Ureter (tissue), 1 donor: ENCODE results near the gene IL7R. TPM values are rescaled to one million over a fixed set of nuclear protein-coding genes. Genes with fewer than 3 reads are reported as not detected.
"Not testable (repeated sequence)": the region's sequence is repeated elsewhere in the genome, so short reads cannot be mapped to it uniquely, and the experiment has no call there.

ENCODE experiments used
- DNase-seq: peaks from one replicate; pipeline ENCODE4 v3.0.0-alpha.2; 2020; ENCODE audit warnings: low spot score
- total RNA-seq: library from RNA; stranded (reverse); gene quantifications from one replicate; pipeline ENCODE4 v1.2.4, GENCODE V29; 2023
- donor health status: DM: yes; HTN: yes; CAD: no.

IL7R gene
- total RNA-seq, 1 donor from 2014 or later: 34.9 TPM

DNA sequence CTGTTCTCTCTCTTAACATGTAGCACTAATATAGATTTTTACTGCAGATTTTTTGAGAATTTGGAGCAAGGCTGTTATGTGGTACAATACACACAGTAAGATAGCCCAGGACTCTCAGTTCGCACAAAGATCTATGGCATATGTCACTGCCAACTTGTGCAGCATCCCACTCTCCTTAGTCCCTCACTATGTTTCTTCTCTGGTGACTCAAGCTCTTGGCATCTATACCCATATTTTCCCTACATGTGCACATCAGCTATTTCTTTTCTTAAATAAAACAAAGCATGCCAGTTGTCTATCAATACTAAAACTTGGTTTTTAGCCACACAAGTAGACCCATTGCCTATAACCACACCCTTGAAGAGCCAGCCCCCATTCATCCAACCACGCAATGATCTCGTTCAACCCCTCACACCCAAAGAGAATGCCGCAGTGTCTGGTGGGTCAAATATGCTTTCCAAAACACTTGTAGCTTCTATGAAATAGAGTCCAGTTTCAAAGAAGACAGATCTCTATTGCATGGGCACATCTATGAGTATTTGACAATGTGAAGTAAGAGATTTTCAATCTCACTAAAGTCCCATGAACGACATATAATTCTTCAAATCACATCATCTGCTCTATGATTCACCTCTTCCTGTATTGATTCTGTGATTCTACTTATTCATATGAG, 18.2 kb upstream of the IL7R start:
- no peak for DNase-seq

DNA sequence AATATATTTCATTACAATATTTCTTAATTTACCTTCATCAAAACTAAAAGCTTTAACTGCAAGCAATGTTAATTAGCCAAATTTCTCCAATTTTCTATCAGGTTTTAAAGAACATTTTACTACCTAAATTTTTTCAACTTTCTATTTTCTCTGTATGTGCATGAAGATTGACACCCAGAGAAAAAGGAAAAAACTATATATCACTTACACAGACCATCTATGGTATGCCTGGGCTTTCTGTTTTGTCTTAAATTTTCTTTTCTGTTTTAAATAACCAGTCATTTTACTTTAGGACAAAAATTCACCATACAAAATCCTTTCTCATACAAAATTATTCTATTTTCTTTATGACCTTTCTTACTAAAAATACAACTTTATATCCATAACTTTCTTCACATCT, 13.8 kb upstream of the IL7R start:
- DNase-seq: no peak

DNA sequence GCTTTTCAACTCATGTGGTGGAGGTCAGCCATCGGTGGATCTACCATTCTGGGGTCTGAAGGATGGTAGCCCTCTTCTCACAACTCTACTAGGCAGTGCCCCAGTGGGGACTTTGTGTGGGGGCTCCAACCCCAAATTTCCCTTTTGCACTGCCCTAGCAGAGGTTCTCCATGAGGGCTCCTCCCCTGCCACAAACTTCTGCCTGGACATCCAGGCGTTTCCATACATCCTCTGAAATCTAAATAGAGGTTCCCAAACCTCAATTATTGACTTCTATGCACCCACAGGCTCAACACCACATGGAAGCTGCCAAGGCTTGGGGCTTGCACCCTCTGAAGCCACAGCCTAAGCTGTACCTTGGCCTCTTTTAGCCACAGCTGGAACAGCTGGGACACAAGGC, 11.2 kb upstream of the IL7R start:
- not testable (repeated sequence) for DNase-seq

DNA sequence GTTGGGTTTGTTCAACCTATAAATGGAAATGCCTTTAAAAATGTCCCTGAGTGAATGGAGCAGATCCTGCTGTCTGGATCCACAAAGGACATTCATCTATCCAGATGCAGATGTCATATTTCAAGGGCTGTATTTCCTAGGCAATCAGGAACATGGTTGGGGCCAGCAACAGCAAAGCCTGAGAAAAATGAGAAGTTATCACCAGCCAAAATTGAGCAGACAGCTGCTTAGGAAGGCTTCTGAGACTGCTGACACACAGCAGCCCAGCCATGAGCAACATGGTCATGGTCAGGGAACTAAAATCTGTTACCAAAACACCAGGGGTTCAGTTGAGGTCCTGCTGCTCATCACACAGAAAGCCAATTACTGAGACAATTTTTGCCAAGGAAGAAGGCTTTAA, 9.2 kb upstream of the IL7R start:
- DNase-seq: no peak

DNA sequence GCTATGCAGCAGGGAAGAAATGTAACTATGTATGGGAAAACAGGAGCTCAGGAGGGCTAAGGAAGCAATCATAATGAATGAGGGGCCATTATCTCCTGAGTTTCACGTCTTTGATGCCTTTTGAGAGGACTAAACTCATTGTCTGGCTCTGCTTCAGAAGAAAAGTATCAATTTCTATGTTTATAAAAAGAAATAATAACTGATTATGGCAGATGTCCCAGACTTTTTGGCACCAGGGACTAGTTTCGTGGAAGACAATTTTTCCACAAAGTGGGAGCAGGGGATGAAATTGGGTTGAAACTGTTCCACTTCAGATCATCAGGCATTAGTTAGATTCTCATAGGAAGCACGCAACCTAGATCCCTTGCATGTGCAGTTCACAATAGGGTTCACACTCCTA, 8.7 kb upstream of the IL7R start:
- DNase-seq: no peak

DNA sequence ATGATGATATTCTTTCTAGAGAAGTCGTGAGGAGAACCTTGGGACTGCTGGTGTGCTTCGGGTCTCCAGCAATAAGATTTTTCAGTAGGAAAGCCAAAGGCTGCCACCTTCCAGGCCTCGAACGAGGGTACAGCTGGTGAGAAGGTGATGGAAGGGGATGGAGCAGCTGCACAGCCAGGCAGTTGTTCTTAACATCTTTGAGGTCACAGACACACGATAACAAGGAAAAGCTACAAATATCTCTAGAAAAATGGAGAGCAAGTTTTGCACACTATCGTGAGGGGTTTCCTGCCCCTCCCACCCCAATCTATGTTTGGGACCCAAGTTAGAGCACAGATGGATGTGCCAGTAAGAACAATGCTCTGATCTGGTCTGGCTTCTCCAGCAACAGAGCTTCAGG, 6.8 kb upstream of the IL7R start:
- DNase-seq: no peak

DNA sequence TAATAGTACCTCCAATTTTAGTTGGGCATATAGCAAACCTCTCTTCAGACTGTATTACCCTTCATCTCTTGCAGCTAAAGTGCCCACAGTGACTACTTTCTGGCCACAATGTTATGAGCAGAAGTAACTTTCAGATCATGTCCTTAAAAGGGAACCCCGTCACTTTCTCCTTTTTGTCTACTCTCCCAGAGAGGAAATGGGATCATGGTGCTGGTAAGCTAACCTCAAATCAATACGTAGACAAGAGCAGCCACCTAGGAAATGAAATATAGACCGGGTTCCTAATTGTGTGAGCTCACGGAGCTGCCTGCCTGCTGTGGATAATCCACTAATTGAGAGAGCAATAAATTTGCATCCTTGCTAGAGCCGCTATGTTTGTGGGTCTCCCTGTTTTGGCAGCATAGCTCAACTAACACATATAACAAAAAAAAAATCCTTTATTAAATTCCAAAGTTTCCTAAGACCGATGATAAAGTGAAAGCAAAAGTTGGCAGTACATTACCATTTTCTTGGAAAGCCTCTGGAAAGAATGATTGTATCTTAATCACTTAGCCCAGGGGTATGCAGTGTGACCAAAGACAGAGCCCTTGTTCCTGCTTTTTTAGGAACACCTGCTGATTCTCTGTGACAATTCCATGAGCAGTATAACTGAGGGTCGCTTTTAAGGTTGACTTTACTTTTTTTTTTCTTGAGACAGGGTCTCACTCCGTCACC, 5.6 kb upstream of the IL7R start:
- no peak for DNase-seq

DNA sequence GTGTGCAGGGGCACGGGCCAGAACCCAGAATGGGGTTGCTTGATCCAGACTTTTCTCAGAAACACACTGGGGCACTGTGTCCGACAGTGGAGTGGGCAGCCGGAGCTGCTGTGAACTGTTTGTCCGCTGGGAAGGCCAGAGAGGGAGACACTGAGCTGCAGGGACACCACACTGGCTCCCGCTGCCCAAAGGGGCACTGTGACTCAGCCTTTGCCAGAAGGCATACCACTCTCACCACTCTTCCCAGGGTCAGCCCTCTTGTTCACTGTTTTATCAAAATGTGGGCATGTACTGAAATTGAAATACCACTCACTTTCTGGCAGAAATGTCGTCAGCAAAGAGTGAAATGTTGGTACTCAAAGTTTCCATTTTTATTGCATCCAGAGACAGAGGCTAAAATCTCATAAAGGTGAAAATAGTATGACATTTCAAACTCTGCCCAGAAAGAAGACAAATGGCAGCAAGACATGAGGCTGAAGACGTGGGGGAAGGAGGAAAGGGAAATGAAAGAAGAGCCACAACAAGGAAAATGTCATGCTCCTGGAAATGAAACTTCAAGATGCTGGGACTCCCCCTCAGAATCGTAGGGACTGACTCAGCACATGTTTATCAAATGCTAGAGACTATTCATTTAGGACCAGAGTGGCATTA, 4.5 kb upstream of the IL7R start:
- DNase-seq: no peak

DNA sequence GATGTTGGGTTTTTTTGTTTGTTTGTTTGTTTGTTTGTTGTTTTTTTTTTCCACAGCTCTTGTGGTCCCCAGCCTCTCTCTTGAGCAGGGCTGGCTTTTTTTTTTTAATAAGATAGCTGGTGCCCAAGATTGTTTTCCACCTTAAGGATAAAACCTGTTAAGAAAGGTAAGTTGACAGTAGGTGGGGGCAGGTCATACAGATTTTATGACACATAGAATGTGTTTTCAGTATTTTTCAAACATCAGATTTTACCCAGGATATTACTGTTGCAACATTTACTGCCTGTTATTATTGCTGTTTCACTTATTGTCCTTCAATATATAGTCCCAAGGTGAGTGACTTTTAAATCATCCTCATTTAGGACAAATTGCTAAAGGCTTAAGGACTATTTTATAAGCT, 3.9 kb upstream of the IL7R start:
- no peak for DNase-seq

DNA sequence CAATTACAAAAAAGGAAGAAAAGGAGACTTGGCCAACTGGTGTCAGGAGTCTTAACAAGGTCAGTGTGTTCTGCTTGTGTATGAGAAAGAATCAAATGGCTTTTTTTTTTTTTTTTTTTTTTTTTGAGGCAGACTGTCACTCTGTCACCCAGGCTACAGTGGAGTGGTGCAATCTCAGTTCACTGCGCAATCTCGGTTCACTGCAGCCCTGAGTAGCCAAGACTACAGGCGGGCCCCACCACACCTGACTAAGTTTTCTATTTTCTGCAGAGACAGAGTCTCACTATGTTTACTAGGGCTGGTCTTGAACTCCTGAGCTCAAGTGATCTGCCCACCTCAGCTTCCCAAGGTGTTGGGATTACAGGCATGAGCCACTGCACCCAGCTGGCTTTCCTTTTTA, 3.1 kb upstream of the IL7R start:
- no peak for DNase-seq

DNA sequence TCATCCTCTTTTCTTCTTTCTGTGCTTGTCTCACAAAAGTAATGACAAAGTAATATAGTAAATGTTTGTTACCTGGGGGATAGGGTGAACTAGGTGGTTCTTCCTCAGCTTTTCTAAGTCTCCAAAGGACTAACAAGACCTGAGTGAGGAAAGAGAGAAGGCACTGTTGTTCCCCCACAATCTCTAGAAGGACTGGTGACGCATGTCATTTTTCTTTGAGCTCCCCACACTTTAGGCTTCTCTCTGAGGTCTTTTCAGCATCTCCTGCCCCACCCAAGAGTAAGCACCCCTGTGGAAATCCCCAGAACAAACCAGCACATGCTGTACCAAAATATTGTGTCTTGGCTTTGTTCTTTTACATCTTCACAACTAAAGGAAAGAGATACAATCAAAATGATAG, 2.4 kb upstream of the IL7R start:
- no peak for DNase-seq

DNA sequence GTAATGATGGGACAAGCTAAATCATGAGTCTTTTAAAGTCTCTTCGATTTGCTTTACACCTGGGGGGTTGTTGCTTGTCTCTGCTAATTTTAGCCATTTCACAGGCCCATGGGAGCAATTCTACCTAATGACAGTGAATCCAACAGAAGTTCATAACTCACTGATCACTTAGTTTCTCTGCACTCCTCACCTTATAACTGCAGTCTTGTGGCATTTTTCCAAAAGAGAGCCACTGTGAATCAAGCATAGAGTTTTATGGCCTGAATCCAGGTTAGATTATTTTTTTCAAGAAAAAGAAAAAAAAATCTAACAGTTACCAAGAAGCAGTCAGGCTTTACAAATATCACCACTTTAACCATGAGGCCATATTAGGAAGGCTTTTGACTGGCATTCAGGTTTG, 1.5 kb upstream of the IL7R start:
- no peak for DNase-seq

DNA sequence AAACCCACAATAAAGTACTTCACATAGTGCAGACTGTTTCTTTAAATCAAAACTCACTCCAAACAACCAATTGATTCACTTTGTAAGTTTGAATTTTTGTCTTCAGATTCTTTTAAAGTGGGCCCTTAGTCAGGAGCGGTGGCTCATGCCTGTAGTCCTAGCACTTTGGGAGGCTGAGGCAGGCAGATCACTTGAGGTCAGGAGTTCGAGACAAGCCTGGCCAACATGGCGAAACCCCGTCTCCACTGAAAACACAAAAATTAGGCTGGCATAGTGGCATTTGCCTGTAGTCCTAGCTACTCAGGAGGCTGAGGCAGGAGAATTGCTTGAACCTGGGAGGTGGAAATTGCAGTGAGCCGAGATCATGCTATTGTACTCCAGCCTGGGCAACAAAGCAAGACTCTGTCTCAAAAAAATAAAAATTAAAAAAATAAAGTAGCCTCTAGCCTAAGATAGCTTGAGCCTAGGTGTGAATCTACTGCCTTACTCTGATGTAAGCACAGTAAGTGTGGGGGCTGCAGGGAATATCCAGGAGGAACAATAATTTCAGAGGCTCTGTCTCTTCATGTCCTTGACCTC, 416 bp upstream of the IL7R start:
- DNase-seq: not testable (repeated sequence)

DNA sequence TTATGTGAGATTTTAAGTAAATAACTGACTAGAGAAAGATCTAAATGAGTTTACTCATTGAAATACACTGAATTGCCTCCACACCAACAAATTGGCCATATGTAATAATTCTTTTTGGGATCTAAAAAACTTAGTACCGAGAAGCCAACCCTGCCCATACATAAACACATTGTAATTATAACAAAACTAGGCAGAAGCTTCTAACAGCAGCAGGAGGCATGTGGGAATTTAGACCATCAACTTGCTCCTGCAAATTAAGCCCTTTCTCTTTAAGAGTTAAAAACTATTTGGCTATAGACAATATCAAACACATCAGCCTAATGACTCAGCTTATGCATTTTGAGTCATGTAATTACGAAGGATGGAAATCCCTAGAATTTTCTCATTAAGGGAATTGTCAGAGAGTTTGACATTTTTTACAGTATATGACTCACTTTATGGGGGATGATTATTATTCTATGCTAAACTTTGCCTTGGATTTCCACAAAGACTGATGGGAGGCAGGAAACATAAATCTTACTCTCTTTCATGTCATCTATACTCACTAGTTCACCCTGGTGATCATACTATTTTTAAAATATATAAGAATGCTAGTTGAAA, 1.0 kb downstream of the IL7R start:
- no peak for DNase-seq

DNA sequence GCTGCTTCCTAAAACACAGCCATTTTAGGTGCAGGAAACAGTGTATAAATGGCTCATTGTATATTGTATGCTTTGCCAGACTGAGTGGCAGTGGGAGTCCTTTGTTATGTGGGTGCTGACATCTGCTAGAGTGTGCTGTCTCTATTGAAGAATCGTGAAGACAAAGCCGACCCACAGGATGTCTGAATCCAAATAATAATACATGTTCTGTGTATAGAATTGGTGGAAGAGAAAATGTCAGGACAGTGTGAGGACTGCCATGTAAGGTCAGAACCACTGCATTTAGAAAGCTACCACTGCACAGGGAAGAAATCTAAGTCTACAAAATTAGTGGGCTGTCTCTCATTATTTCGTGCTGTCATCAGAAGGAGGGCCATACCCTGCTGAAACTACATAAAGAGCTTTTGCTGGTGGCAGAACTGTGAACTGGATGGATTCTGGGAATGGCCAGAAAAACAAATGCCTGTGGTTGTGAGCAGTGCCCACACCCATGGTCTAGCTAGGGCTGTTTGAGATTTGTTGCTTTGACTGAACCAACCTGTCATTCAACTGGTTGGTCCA, 2.5 kb downstream of the IL7R start:
- DNase-seq: no peak

DNA sequence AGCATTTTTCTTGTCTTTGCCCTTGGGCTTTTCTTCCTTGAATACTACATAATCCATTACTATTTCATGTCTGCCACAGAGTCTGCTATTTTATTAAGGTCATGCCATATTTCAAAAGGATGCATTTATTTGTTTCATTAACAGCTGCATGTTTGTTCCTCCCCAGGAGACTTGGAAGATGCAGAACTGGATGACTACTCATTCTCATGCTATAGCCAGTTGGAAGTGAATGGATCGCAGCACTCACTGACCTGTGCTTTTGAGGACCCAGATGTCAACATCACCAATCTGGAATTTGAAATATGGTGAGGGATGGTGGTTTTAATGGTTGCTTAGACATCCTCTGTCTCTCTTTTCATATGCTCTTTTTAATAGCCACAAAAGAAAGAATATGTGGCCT, 4.0 kb downstream of the IL7R start:
- no peak for DNase-seq

DNA sequence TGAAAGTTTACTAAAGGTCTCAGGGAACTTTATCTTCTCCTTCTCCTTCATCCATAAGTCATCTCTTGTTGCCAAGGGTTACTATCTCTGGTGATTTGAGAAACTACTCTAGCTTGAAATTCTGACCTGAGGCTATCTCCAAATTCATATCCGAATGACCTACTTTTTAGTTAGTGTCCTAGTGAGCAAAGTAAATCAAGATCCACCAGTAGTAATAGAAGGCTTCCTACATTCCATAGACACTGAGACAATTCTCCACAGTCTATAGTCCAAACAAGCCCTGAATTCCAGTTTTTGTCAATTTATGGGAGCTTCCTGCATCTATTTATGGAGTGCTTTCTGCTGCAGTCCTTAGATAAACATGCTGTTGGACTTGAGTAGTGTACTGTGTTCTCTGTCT, 5.0 kb downstream of the IL7R start:
- DNase-seq: no peak

DNA sequence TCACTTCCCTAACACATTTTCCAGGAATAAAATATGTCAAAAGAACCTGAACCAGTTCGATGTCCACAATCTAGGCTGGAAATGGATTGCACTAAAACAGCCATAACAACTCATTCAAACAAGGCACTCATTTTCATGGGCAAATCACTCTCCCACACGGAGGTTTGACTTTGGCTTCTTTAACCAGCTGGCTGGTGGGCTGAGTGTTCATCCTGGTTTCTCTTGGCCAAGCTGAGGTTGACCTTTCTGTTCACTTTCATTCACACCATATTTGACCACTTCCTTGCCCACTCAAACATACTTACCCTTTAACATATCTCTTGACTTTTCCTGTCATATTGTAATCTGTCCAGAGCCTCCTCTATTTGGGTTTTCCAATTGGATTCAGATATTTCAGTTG, 5.4 kb downstream of the IL7R start:
- no peak for DNase-seq

DNA sequence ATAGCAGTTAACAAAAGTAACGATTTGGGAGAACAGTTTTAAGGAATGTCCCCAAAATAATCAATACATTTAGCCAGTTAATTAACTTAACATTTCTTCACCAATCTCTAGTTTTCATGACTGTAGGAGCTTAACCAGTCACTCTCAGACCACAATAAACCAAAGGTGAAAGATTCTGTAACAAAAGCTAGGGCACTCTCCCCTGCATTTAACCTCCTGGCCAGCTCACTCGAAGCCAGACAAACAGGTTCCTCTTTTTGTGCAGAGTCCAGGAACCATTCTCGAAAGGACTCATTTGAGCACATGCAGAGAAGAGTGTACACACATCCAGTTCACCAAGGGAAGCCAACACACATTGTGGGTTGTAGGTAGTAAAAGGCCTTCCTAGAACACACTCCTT, 6.5 kb downstream of the IL7R start:
- no peak for DNase-seq

DNA sequence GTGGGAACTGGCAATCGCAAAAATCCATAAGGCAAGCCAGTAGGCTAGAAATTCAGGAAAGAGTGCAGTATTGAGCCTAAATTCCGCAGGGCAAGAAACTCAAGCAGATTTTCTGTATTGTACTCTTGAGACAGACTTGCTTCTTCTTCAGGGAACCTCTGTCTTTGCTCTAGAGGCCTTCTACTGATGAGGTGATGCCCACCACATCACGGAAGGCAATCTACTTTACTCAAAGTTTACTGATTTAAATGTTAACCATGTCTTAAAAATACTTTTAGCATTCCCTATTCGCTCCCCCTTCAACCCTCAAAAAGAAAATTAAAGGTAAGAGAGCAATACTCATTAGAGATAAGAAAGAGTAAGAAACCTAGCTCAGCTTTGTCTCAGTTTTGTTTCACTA, 11.3 kb downstream of the IL7R start:
- DNase-seq: no peak

DNA sequence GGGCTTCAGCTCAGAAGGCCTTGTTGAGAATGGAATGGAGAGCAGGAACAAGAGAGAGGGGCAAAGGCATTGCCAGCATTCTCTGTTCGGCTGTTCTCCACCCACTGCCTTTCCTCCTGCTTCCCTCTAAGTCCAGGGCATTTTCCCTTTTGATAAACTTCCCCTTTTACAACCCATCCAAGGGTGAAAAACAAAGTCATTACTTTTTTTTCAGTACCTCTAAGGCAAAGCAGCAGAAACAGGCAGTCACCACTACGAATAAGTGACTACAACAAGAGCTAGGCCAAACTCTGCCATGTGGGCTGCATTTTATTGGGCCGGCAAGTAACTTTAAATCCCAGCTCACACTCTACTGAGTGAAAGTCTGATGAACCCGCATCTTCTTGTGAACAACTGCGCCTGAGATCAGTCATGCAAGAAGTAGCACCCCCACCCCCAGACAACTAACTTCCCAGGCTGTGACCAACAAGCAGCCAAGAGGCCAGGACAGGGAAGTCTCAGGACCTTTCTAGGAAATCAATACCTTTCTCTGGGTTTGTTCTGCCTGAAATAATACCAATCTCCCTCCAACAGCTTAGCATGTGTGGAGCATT, 13.1 kb downstream of the IL7R start:
- DNase-seq: no peak

DNA sequence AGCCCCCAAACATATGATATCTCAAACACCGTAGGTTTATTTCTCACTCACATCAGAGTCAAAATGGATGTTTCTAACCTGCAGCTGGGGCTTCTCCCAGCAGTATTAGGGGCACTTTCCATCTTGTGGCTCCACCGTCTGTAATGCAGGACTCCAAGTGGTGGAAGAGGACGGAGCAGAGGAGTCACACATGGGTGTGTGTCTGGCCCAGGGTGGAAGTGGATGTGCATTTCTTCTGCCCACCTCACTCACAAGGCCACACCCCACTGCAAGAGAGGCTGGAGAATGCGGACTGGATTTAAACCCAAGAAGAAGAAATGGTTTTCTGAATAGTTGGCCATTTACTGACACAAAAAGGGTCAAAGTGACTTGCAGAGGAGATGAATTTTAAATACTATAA, 13.9 kb downstream of the IL7R start:
- no peak for DNase-seq
